ENCODE data around the gene PLEKHG1.

Gene PLEKHG1

GRCh38 chr6:150610584-150610983 lies 10.9 kb downstream of the PLEKHG1 start:
- TF ChIP-seq CTCF (IDR thresholded peaks at IDR 0.05; ENCODE audit: low read depth, low read length), result no peak
- no peak for DNase-seq (ENCODE audit: low read depth, low spot score)
- in situ Hi-C loops (cut with HindIII; ENCODE audit: low sequenced_read_pairs), result no loop called here
- no peak overlapping the region for H3K4me3 ChIP-seq (ENCODE audit: low read depth, low read length)

GRCh38 chr6:150613269-150613668 lies 13.6 kb downstream of the PLEKHG1 start:
- DNase-seq (ENCODE audit: low read depth, low spot score), result no peak
- in situ Hi-C loops (cut with HindIII; ENCODE audit: low sequenced_read_pairs), result no loop called here
- no peak overlapping the region for H3K4me3 ChIP-seq (ENCODE audit: low read depth, low read length)
- no peak for TF ChIP-seq CTCF (IDR thresholded peaks at IDR 0.05; ENCODE audit: low read depth, low read length)

- H3K4me3 ChIP-seq (ENCODE audit: low read depth, low read length), result no peak overlapping the region
- TF ChIP-seq CTCF (IDR thresholded peaks at IDR 0.05; ENCODE audit: low read depth, low read length), result no peak
- in situ Hi-C loops (cut with HindIII; ENCODE audit: low sequenced_read_pairs), result no loop called here
- DNase-seq (ENCODE audit: low read depth, low spot score), result no peak
These were observed 16.3 kb downstream of the PLEKHG1 start for GRCh38 chr6:150615967-150616366.

- in situ Hi-C loops (cut with HindIII; ENCODE audit: low sequenced_read_pairs), result no loop called here
- TF ChIP-seq CTCF (IDR thresholded peaks at IDR 0.05; ENCODE audit: low read depth, low read length), result no peak
- DNase-seq (ENCODE audit: low read depth, low spot score), result no peak
These were observed 16.9 kb downstream of the PLEKHG1 start for GRCh38 chr6:150616586-150616985.

GRCh38 chr6:150617062-150617461 lies 17.4 kb downstream of the PLEKHG1 start:
- in situ Hi-C loops (cut with HindIII; ENCODE audit: low sequenced_read_pairs), result no loop called here
- no peak for DNase-seq (ENCODE audit: low read depth, low spot score)
- no peak for TF ChIP-seq CTCF (IDR thresholded peaks at IDR 0.05; ENCODE audit: low read depth, low read length)
- H3K4me3 ChIP-seq (ENCODE audit: low read depth, low read length), result no peak overlapping the region

More at GRCh38 chr6:150616586-150616985, 16.9 kb downstream of the PLEKHG1 start:
- no peak overlapping the region for H3K4me3 ChIP-seq (ENCODE audit: low read depth, low read length)

GRCh38 chr6:150617496-150618460 lies 18.1 kb downstream of the PLEKHG1 start:
- in situ Hi-C loops (cut with HindIII; ENCODE audit: low sequenced_read_pairs), result no loop called here
- TF ChIP-seq CTCF (IDR thresholded peaks at IDR 0.05; ENCODE audit: low read depth, low read length), result no peak
- DNase-seq (ENCODE audit: low read depth, low spot score), result no peak
- H3K4me3 ChIP-seq (ENCODE audit: low read depth, low read length), result no peak overlapping the region

Measured in astrocyte of the spinal cord (primary cell).